ENCODE measurements around the gene OR4K15.
"Not testable (repeated sequence)": the region's sequence is repeated elsewhere in the genome, so short reads cannot be mapped to it uniquely, and the experiment has no call there.

OR4K15 gene

GRCh38 chr14:19975291-19975690, at the start of gene OR4K15:
OR4K15 (plus strand) TSS chr14:19975591; CDS start chr14:19975591, 0 bp downstream.
- no peak for DNase-seq (ENCODE audit: low read depth)

GRCh38 chr14:19930617-19931016, 44.8 kb upstream of the OR4K15 start, which contains the start of gene OR4K1:
OR4K1 (plus strand) TSS chr14:19930917; CDS start chr14:19935667, 4,750 bp downstream.
- DNase-seq (ENCODE audit: low read depth), result no peak

- no peak for DNase-seq (ENCODE audit: low read depth)
Observed at GRCh38 chr14:19941668-19942067, 33.7 kb upstream of the OR4K15 start.

- peak; percentile 14 for DNase-seq (ENCODE audit: low read depth)
Observed at GRCh38 chr14:19947413-19948090, 27.8 kb upstream of the OR4K15 start.

- no peak for DNase-seq (ENCODE audit: low read depth)
Observed at GRCh38 chr14:19949218-19949617, 26.2 kb upstream of the OR4K15 start.

- DNase-seq (ENCODE audit: low read depth), result not testable (repeated sequence)
Observed at GRCh38 chr14:19969735-19970134, 5.7 kb upstream of the OR4K15 start.

GRCh38 chr14:19974844-19975243, 547 bp upstream of the OR4K15 start:
- DNase-seq (ENCODE audit: low read depth), result no peak

GRCh38 chr14:19993438-19993837, 18.0 kb downstream of the OR4K15 start:
- no peak for DNase-seq (ENCODE audit: low read depth)

GRCh38 chr14:20001863-20002262, 26.5 kb downstream of the OR4K15 start, which contains the start of gene OR4Q2:
OR4Q2 (plus strand) TSS chr14:20002163.
- no peak for DNase-seq (ENCODE audit: low read depth)

GRCh38 chr14:20002319-20002718, 26.9 kb downstream of the OR4K15 start:
- DNase-seq (ENCODE audit: low read depth), result peak; percentile 61

GRCh38 chr14:20008156-20008555, 32.8 kb downstream of the OR4K15 start:
- no peak for DNase-seq (ENCODE audit: low read depth)

- DNase-seq (ENCODE audit: low read depth), result no peak
Observed at GRCh38 chr14:20019257-20019865, 44.0 kb downstream of the OR4K15 start, which contains the start of gene OR4K14. OR4K14 (minus strand) TSS chr14:20019307; CDS start chr14:20015193, 4,114 bp downstream.

Measured in HS-5 (cell line).